Liver (tissue), 9 donors: ENCODE measurements around the gene GPR157. TPM values are rescaled to one million over a fixed set of nuclear protein-coding genes. Genes with fewer than 3 reads are reported as not detected.

Source experiments
- DNase-seq: peaks from one replicate; pipeline ENCODE4 v3.0.0-alpha.2; 2017; ENCODE audit warnings: low spot score
- H3K27ac ChIP-seq, 2 donors: one replicate each; pipeline ENCODE4 v1.7.0; 2013; ENCODE audit warnings: inconsistent platforms in 2 of 2, low read length in 2 of 2, control low read depth in 1 of 2, low read depth in 1 of 2, mild to moderate bottlenecking in 1 of 2
- H3K27me3 ChIP-seq, 4 donors: one replicate each; pipeline versions ENCODE4 v1.6.1 to v1.7.0; 2013; ENCODE audit warnings: low read length in 3 of 4, inconsistent platforms in 1 of 4, mild to moderate bottlenecking in 1 of 4, moderate library complexity in 1 of 4; ENCODE audit not compliant: control insufficient read depth in 4 of 4, insufficient read depth in 4 of 4
- H3K36me3 ChIP-seq, 4 donors: one replicate each; pipeline versions ENCODE4 v1.6.1 to v1.7.0; 2013; ENCODE audit warnings: low read length in 3 of 4, mild to moderate bottlenecking in 3 of 4, low read depth in 1 of 4, moderate library complexity in 1 of 4; ENCODE audit not compliant: control insufficient read depth in 4 of 4, insufficient read depth in 3 of 4
- H3K4me1 ChIP-seq, 4 donors: one replicate each; pipeline versions ENCODE4 v1.6.1 to v1.7.0; 2013; ENCODE audit warnings: low read length in 3 of 4, mild to moderate bottlenecking in 3 of 4, moderate library complexity in 1 of 4; ENCODE audit not compliant: control insufficient read depth in 4 of 4, insufficient read depth in 4 of 4
- H3K4me3 ChIP-seq, 3 donors: one replicate each; pipeline versions ENCODE4 v1.6.1 to v1.7.0; 2013; ENCODE audit warnings: low read length in 3 of 3, control low read depth in 1 of 3, low read depth in 1 of 3, mild to moderate bottlenecking in 1 of 3
- H3K9ac ChIP-seq, 2 donors: one replicate each; pipeline ENCODE4 v1.7.0; 2013; ENCODE audit warnings: low read length in 2 of 2, mild to moderate bottlenecking in 2 of 2, moderate library complexity in 2 of 2, control low read depth in 1 of 2, low read depth in 1 of 2
- H3K9me3 ChIP-seq, 4 donors: one replicate each; pipeline versions ENCODE4 v1.6.1 to v1.7.0; 2013; ENCODE audit warnings: low read length in 3 of 4; ENCODE audit not compliant: control insufficient read depth in 4 of 4
- ATF3 ChIP-seq: IDR thresholded peaks from 2 replicates; pipeline ENCODE4 v1.6.1; 2016; ENCODE audit warnings: antibody characterized with exemption
- CTCF ChIP-seq: fragments of 150-350 bp; IDR thresholded peaks from 2 replicates; pipeline ENCODE4 v1.5.1; 2017; ENCODE audit warnings: improper control_type of control experiment, low read depth, low read length; ENCODE audit not compliant: missing input control
- EGR1 ChIP-seq, 2 donors: IDR thresholded peaks; 2 replicates each; pipeline ENCODE4 v1.6.1; 2016 to 2018; ENCODE audit warnings: antibody characterized with exemption in 2 of 2, low read depth in 2 of 2
- FOXA1 ChIP-seq: IDR thresholded peaks from 2 replicates; pipeline ENCODE4 v1.6.1; 2016; ENCODE audit warnings: antibody characterized with exemption
- FOXA2 ChIP-seq: IDR thresholded peaks from 2 replicates; pipeline ENCODE4 v1.6.1; 2016; ENCODE audit warnings: antibody characterized with exemption
- GABPA ChIP-seq, 2 donors: IDR thresholded peaks in 1 of 2; conservative IDR thresholded peaks in 1 of 2; 2 replicates each; pipeline ENCODE4 v1.6.1; 2016; ENCODE audit warnings: antibody characterized with exemption in 2 of 2, mild to moderate bottlenecking in 1 of 2, moderate library complexity in 1 of 2
- HNF4A ChIP-seq, 2 donors: conservative IDR thresholded peaks; 2 replicates each; pipeline ENCODE4 v1.6.1; 2016; ENCODE audit warnings: antibody characterized with exemption in 2 of 2, mild to moderate bottlenecking in 2 of 2
- HNF4G ChIP-seq: IDR thresholded peaks from 2 replicates; pipeline ENCODE4 v1.6.1; 2016; ENCODE audit warnings: antibody characterized with exemption
- JUND ChIP-seq, 2 donors: IDR thresholded peaks; 2 replicates each; pipeline ENCODE4 v1.6.1; 2016; ENCODE audit warnings: antibody characterized with exemption in 2 of 2
- MAX ChIP-seq: IDR thresholded peaks from 2 replicates; pipeline ENCODE4 v1.6.1; 2016; ENCODE audit warnings: antibody characterized with exemption
- NR2F2 ChIP-seq: IDR thresholded peaks from 2 replicates; pipeline ENCODE4 v1.6.1; 2016; ENCODE audit warnings: antibody characterized with exemption
- RAD21 ChIP-seq, 2 donors: IDR thresholded peaks; 2 replicates each; pipeline ENCODE4 v1.6.1; 2016; ENCODE audit warnings: antibody characterized with exemption in 2 of 2, mild to moderate bottlenecking in 2 of 2
- REST ChIP-seq: IDR thresholded peaks from 2 replicates; pipeline ENCODE4 v1.6.1; 2016; ENCODE audit warnings: antibody characterized with exemption, mild to moderate bottlenecking
- RXRA ChIP-seq, 2 donors: IDR thresholded peaks; 2 replicates each; pipeline ENCODE4 v1.6.1; 2017 to 2018; ENCODE audit warnings: antibody characterized with exemption in 2 of 2, mild to moderate bottlenecking in 1 of 2
- SP1 ChIP-seq: IDR thresholded peaks from 2 replicates; pipeline ENCODE4 v1.6.1; 2018; ENCODE audit warnings: antibody characterized with exemption, mild to moderate bottlenecking
- TAF1 ChIP-seq: conservative IDR thresholded peaks from 2 replicates; pipeline ENCODE4 v1.6.1; 2016; ENCODE audit warnings: antibody characterized with exemption, mild to moderate bottlenecking
- YY1 ChIP-seq: IDR thresholded peaks from 2 replicates; pipeline ENCODE4 v1.6.1; 2016; ENCODE audit warnings: antibody characterized with exemption, mild to moderate bottlenecking
- ZBTB33 ChIP-seq: IDR thresholded peaks from 2 replicates; pipeline ENCODE4 v1.6.1; 2016; ENCODE audit warnings: antibody characterized with exemption
- WGBS: extraction: QIAGEN DNeasy Blood & Tissue Kit; methylation state at CpG from one replicate; pipeline ENCODE4 v1.1.7; 2013; 5-methylcytosine and 5-hydroxymethylcytosine counted together
- polyA plus RNA-seq, 2 donors: library from polyadenylated mRNA; stranded (reverse) in 1 of 2; unstranded in 1 of 2; fragments of 200-250 nt in 1 of 2; fragments of >200 nt in 1 of 2; fragmentation: Nextera tagmentation in 1 of 2; extraction: Ambion mirVana in 1 of 2; gene quantifications; one replicate each; pipeline versions ENCODE4 v1.2.1 to v1.2.3, GENCODE V29; 2013 to 2015
- total RNA-seq, 2 donors: library from RNA; depleted of rRNA; stranded (reverse); fragments of >200 nt; gene quantifications; one replicate each; pipeline ENCODE4 v1.2.3, GENCODE V29; 2014
- donor health status: healthy.
- donor health status: healthy.
- donor health status: healthy.
- donor health status: healthy.
- donor health status: healthy.

GPR157 gene
- total and polyA plus RNA-seq, 4 donors: 1.3 to 7.0 (median 2.2) TPM

GRCh38 chr1:9112961-9113880 is 15.7 kb downstream of the GPR157 start:
- no peaks in the 10 kb centered on the region for H3K27me3 ChIP-seq
- peak; percentile 36 for TF ChIP-seq REST
- peak; percentile 19 for TF ChIP-seq HNF4G
- peak; percentile 63 to 84 for TF ChIP-seq RXRA (IDR thresholded peaks at IDR 0.05)
- TF ChIP-seq SP1: peak; percentile 78
- peak; percentile 95 for TF ChIP-seq FOXA1
- no peak for TF ChIP-seq ATF3
- TF ChIP-seq YY1: peak; percentile 37
- TF ChIP-seq HNF4A (conservative IDR thresholded peaks at IDR 0.05): peak; percentile 71 to 79
- TF ChIP-seq RAD21 (IDR thresholded peaks at IDR 0.05): no peak
- TF ChIP-seq FOXA2: peak; percentile 91
- no peak for TF ChIP-seq ZBTB33
- TF ChIP-seq CTCF: no peak
- TF ChIP-seq JUND (IDR thresholded peaks at IDR 0.05): peak in 1 of 2 donors; percentile 71
- no peaks in the 10 kb centered on the region for H3K9me3 ChIP-seq
- 58% methylated on average over 13 of the region's 13 CpGs for WGBS
- peak overlapping the region in 1 of 2 donors; percentile 22 for H3K9ac ChIP-seq
- H3K36me3 ChIP-seq: peaks cover 0 to 3% (median 0%) of the 10 kb centered on the region in 4 donors
- peaks cover 9 to 16% (median 12%) of the 10 kb centered on the region in 4 donors for H3K4me1 ChIP-seq
- peak; percentile 46 for DNase-seq
- H3K4me3 ChIP-seq: no peak overlapping the region
- peak overlapping the region; percentile 81 to 93 for H3K27ac ChIP-seq

- peaks cover 9 to 16% (median 12%) of the 10 kb centered on the region in 4 donors for H3K4me1 ChIP-seq
- no peaks in the 10 kb centered on the region for H3K9me3 ChIP-seq
- whole genome bisulfite sequencing: 89% methylated on average over 9 of the region's 9 CpGs
- no peak overlapping the region for H3K9ac ChIP-seq
- peaks cover 0 to 5% (median 0%) of the 10 kb centered on the region in 4 donors for H3K36me3 ChIP-seq
- no peak overlapping the region for H3K4me3 ChIP-seq
- peak overlapping the region in 1 of 2 donors; percentile 93 for H3K27ac ChIP-seq
- DNase-seq: no peak
- H3K27me3 ChIP-seq: no peaks in the 10 kb centered on the region
- TF ChIP-seq GABPA (IDR thresholded peaks at IDR 0.05 in 1 of 2, conservative IDR thresholded peaks at IDR 0.05 in 1 of 2): no peak
- TF ChIP-seq NR2F2: no peak
- TF ChIP-seq REST: no peak
- no peak for TF ChIP-seq MAX
- TF ChIP-seq TAF1: no peak
- no peak for TF ChIP-seq YY1
- no peak for TF ChIP-seq RAD21 (IDR thresholded peaks at IDR 0.05)
- TF ChIP-seq EGR1 (IDR thresholded peaks at IDR 0.05; ENCODE audit: low read depth in 2 of 2): no peak
- TF ChIP-seq ATF3: no peak
- no peak for TF ChIP-seq SP1
These were observed 16.9 kb downstream of the GPR157 start for GRCh38 chr1:9111957-9112356.
